ENCODE data around the gene KCNK10.

GRCh38 chr14:88348546-88348945 is 25.5 kb upstream of the KCNK10 start:
- TF ChIP-seq CTCF (IDR thresholded peaks at IDR 0.05) (no peak), POLR2A (IDR thresholded peaks at IDR 0.05) (no peak)

Measured in ovary (tissue), 3 donors.